ENCODE data around the gene SUMF1. TPM values are rescaled to one million over a fixed set of nuclear protein-coding genes. Genes with fewer than 3 reads are reported as not detected.
"Not testable (repeated sequence)": the region's sequence is repeated elsewhere in the genome, so short reads cannot be mapped to it uniquely, and the experiment has no call there.

SUMF1 gene
- total and polyA plus RNA-seq, 4 donors = 13.0 to 34.2 (median 23.5) TPM

- H3K27me3 ChIP-seq (ENCODE audit: control insufficient read depth in 4 of 4, insufficient read depth in 4 of 4, low read length in 3 of 4) = no peaks in the 10 kb centered on the region
- TF ChIP-seq NR2F2 (IDR thresholded peaks at IDR 0.05) = no peak
- TF ChIP-seq RAD21 (IDR thresholded peaks at IDR 0.05) = no peak
- H3K36me3 ChIP-seq (ENCODE audit: control insufficient read depth in 4 of 4, insufficient read depth in 3 of 4, low read depth in 1 of 4, low read length in 3 of 4) = no peaks in the 10 kb centered on the region
- no peak for DNase-seq (ENCODE audit: low spot score)
- H3K4me1 ChIP-seq (ENCODE audit: control insufficient read depth in 4 of 4, insufficient read depth in 4 of 4, low read length in 3 of 4) = peaks cover 5 to 19% (median 14%) of the 10 kb centered on the region in 4 donors
- H3K27ac ChIP-seq (ENCODE audit: low read depth in 1 of 2, low read length in 2 of 2) = no peak overlapping the region
- H3K4me3 ChIP-seq (ENCODE audit: low read depth in 1 of 3, low read length in 3 of 3) = no peak overlapping the region
- H3K9ac ChIP-seq (ENCODE audit: low read depth in 1 of 2, low read length in 2 of 2) = no peak overlapping the region
- WGBS = 95% methylated on average over 1 of the region's 1 CpG
- H3K9me3 ChIP-seq (ENCODE audit: control insufficient read depth in 4 of 4, low read length in 3 of 4) = no peaks in the 10 kb centered on the region
Measured at GRCh38 chr3:4332111-4332510, 135.0 kb downstream of the SUMF1 start.

GRCh38 chr3:4329806-4330205 lies 137.3 kb downstream of the SUMF1 start:
- H3K27ac ChIP-seq (ENCODE audit: low read depth in 1 of 2, low read length in 2 of 2); DNase-seq (ENCODE audit: low spot score); H3K36me3 ChIP-seq (ENCODE audit: control insufficient read depth in 4 of 4, insufficient read depth in 3 of 4, low read depth in 1 of 4, low read length in 3 of 4); H3K27me3 ChIP-seq (ENCODE audit: control insufficient read depth in 4 of 4, insufficient read depth in 4 of 4, low read length in 3 of 4); H3K9ac ChIP-seq (ENCODE audit: low read depth in 1 of 2, low read length in 2 of 2); H3K4me3 ChIP-seq (ENCODE audit: low read depth in 1 of 3, low read length in 3 of 3); H3K9me3 ChIP-seq (ENCODE audit: control insufficient read depth in 4 of 4, low read length in 3 of 4): not testable (repeated sequence)
- peaks cover 6 to 16% (median 12%) of the 10 kb centered on the region in 4 donors for H3K4me1 ChIP-seq (ENCODE audit: control insufficient read depth in 4 of 4, insufficient read depth in 4 of 4, low read length in 3 of 4)
- TF ChIP-seq SP1 (IDR thresholded peaks at IDR 0.05) (peak; percentile 34), RXRA (IDR thresholded peaks at IDR 0.05) (peak; percentile 55 to 68), HNF4A (conservative IDR thresholded peaks at IDR 0.05) (peak; percentile 56 to 66)

GRCh38 chr3:4326868-4327267 lies 140.2 kb downstream of the SUMF1 start:
- no peaks in the 10 kb centered on the region for H3K9me3 ChIP-seq (ENCODE audit: control insufficient read depth in 4 of 4, low read length in 3 of 4)
- peaks cover 13 to 21% (median 16%) of the 10 kb centered on the region in 4 donors for H3K4me1 ChIP-seq (ENCODE audit: control insufficient read depth in 4 of 4, insufficient read depth in 4 of 4, low read length in 3 of 4)
- WGBS = 97% methylated on average over 1 of the region's 1 CpG
- TF ChIP-seq FOXA2 (IDR thresholded peaks at IDR 0.05) = no peak
- no peak for TF ChIP-seq MAX (IDR thresholded peaks at IDR 0.05)
- TF ChIP-seq REST (IDR thresholded peaks at IDR 0.05) = no peak
- no peak for TF ChIP-seq FOXA1 (IDR thresholded peaks at IDR 0.05)
- TF ChIP-seq NR2F2 (IDR thresholded peaks at IDR 0.05) = no peak
- TF ChIP-seq RAD21 (IDR thresholded peaks at IDR 0.05) = no peak
- TF ChIP-seq JUND (IDR thresholded peaks at IDR 0.05) = no peak
- no peak for TF ChIP-seq SP1 (IDR thresholded peaks at IDR 0.05)
- TF ChIP-seq CTCF (IDR thresholded peaks at IDR 0.05; ENCODE audit: low read depth, low read length, missing input control) = no peak
- H3K27me3 ChIP-seq (ENCODE audit: control insufficient read depth in 4 of 4, insufficient read depth in 4 of 4, low read length in 3 of 4) = no peaks in the 10 kb centered on the region
- H3K4me3 ChIP-seq (ENCODE audit: low read depth in 1 of 3, low read length in 3 of 3) = no peak overlapping the region
- no peak for DNase-seq (ENCODE audit: low spot score)
- no peak overlapping the region for H3K9ac ChIP-seq (ENCODE audit: low read depth in 1 of 2, low read length in 2 of 2)
- no peaks in the 10 kb centered on the region for H3K36me3 ChIP-seq (ENCODE audit: control insufficient read depth in 4 of 4, insufficient read depth in 3 of 4, low read depth in 1 of 4, low read length in 3 of 4)
- no peak overlapping the region for H3K27ac ChIP-seq (ENCODE audit: low read depth in 1 of 2, low read length in 2 of 2)
